GM19351 (cell line): ENCODE data around the gene PLK4.
"Not testable (repeated sequence)": the region's sequence is repeated elsewhere in the genome, so short reads cannot be mapped to it uniquely, and the experiment has no call there.

Experiments
- ATAC-seq: cut with Tn5 transposase; IDR thresholded peaks from one replicate; pipeline ENCODE4 v1.9.1; 2021; ENCODE audit warnings: mild to moderate bottlenecking, moderate library complexity; ENCODE audit not compliant: unreplicated experiment

The PLK4 gene

DNA sequence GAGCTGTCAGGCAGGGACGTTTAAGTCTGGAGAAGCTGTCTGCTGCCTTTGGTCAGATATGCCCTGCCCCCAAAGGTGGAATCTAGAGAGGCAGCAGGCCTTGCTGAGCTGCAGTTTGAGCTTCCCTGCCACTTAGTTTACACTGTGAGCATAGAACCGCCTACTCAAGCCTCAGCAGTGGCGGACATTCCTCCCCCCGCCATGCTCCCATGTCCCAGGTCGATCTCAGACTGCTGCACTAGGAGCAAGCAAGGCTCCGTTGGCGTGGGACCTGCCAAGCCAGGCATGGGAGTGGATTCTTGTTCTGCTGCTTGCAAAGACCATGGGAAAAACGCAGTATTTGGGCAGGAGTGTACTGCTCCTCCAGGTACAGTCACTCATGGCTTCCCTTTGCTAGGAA lies 24.3 kb downstream of the PLK4 start:
- no peak for ATAC-seq

DNA sequence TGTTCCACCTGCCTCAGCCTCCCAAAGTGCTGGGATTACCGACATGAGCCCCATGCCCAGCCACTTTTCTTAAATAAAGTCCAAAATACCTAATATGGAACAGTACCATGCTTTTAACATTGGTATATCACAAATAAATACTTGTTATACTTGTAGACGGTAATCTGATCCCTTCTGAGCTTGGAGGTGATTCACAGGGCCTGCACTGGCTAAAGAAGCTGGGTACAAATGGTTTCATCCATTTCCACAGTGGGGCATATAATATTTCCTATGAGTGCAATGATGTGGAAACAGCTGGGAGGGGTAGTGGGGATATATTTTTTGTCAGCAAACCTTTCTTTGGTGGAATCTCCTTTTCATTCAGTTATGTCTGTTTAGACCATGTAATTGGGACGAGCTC lies 35.8 kb downstream of the PLK4 start:
- ATAC-seq: no peak

DNA sequence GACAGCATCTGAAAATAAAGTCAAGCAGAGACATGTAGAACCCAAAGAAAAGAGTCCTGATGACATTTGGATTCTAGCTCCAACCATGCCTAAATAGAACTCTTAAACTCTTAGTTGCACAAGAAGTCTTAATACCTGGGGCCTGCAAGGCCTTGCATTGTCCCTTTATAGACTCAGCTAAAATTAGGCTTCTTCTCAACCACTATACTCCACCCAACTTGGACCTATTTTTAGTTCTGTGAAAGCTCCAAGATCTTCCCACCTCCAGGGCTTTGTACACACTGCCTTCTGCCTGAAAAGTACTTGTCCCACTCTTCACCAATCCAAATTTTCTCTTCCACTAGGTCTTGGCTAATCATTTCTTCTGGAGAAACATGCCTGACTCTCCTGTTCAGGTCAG lies 36.5 kb downstream of the PLK4 start:
- no peak for ATAC-seq

DNA sequence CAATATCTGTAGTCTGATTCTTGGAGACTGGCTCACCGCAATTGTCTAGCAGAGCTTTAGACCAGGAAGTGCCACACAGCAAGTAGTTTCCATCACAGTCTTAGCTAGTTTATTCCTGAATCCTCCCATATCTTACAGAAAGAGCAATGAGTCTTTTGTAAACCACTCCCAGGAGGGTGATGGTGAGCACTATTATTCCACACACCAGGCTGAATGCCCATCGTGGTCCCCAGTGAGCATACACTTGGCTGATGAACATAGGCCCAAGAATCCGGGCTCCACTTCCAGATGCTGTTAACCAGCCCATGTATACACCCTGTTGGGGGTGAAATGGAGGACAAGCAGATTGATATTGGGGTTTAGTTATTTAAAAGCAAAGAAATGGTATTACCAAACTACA lies 39.8 kb downstream of the PLK4 start:
- ATAC-seq: no peak

DNA sequence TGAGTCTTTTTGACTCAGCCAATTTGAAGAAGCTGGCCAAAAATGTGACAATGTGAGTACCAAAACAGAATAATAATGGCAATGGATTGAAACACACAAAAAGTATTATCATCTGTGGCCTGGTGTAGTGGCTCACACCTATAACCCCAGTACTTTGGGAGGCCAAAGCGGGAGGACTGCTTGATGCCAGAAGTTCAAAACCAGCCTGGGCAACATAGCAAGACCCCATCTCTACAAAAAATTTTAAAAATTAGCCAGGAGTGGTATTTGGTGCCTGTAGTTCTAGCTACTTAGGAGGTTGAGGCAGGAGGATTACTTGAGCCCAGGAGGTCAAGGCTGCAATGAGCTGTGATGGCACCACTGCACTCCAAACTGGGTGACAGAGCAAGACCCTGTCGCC lies 41.5 kb downstream of the PLK4 start:
- ATAC-seq: no peak

DNA sequence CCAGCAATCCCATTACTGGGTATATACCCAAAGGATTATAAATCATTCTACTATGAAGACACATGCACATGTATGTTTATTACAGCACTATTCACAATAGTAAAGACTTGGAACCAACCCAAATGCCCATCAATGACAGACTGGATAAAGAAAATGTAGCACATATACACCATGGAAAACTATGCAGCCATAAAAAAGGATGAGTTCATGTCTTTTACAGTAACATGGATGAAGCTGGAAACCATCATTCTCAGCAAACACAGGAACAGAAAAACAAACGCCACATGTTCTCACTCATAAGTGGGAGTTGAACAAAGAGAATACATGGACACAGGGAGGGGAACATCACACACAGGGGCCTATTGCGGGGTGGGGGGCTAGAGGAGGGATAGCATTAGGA lies 45.0 kb downstream of the PLK4 start:
- ATAC-seq: not testable (repeated sequence)

DNA sequence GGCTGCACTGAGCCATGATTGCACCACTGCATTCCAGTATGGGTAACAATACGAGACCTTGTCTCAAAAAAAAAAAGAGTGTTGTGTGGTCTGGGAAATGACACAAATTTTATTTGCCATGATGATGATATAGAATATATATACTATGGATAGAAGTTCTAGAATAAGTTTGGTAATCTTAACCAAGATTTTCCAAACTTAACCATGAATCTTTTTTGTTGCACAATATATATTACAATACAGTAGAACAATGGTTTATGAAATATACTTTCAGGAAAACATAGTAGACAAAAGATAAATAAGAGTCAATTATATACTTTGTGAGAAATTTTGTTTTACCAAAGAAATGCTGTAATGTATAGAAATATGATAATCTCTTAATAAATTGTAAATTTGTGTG lies 49.5 kb downstream of the PLK4 start:
- no peak for ATAC-seq

DNA sequence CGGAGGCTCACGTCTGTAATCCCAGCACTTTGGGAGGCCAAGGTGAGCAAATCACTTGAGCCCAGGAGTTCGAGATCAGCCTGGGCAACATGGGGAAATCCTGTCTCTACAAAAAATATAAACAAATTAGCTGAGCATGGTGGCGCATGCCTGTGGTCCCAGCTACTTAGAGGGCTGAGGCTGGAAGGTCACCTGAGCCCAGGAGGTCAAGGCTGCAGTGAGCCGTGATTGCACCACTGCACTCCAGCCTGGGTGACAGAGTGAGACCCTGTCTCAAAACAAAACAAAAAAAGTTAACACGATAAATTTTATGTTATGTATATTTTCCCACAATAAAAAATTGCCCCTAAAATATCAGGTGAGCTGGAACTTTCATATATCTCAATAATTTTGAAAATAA lies 51.1 kb downstream of the PLK4 start:
- ATAC-seq: not testable (repeated sequence)

DNA sequence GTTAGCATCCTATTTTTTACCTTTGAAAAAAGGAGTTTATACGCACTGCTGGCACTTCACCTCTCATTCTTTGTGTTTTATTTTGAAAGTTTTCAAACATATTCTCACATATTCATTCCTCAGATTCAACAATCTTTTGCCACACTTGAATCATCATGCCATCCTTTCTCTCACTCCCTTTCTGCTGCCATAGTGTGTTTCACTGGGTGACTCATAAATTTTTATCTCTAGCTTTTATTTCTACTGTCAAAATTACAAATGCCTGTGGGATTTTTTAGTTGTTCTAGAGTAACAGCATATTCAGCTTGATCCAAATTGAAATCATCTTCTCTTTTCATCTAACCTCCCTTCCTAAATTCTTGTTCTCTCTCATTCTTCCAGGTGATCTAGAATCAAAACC lies 56.3 kb downstream of the PLK4 start:
- ATAC-seq: no peak
